Karpas-422 (cell line): Measurements from ENCODE around the gene ZPR1. TPM values are rescaled to one million over a fixed set of nuclear protein-coding genes. Genes with fewer than 3 reads are reported as not detected.
"Not testable (repeated sequence)": the region's sequence is repeated elsewhere in the genome, so short reads cannot be mapped to it uniquely, and the experiment has no call there.

Experiments used
- DNase-seq: peaks from one replicate; pipeline ENCODE4 v3.0.0-alpha.2; 2015
- H2AFZ ChIP-seq: fragments of 200-600 bp; sonication (generic); 2 replicates; pipeline ENCODE4 v1.6.1; 2014; ENCODE audit warnings: antibody characterized with exemption, low read length, mixed read lengths
- H3K27ac ChIP-seq: fragments of 200-600 bp; sonication (generic); 2 replicates; pipeline ENCODE4 v1.5.1; 2014; ENCODE audit warnings: mild to moderate bottlenecking, low read length, moderate library complexity
- H3K27me3 ChIP-seq: fragments of 200-600 bp; sonication (generic); 2 replicates; pipeline ENCODE4 v1.6.1; 2014; ENCODE audit warnings: low read length, mixed read lengths
- H3K36me3 ChIP-seq: fragments of 200-600 bp; sonication (generic); 2 replicates; pipeline ENCODE4 v1.6.1; 2014; ENCODE audit warnings: low read length, mixed read lengths; ENCODE audit not compliant: insufficient read depth
- H3K4me1 ChIP-seq: fragments of 200-600 bp; sonication (generic); 2 replicates; pipeline ENCODE4 v1.6.1; 2014; ENCODE audit warnings: mild to moderate bottlenecking, low read length, mixed read lengths
- H3K4me2 ChIP-seq: fragments of 200-600 bp; sonication (generic); 2 replicates; pipeline ENCODE4 v1.6.1; 2014; ENCODE audit warnings: low read length, low read depth, mild to moderate bottlenecking; ENCODE audit not compliant: poor library complexity, severe bottlenecking
- H3K4me3 ChIP-seq: fragments of 200-600 bp; sonication (generic); 2 replicates; pipeline ENCODE4 v1.5.1; 2014; ENCODE audit warnings: mild to moderate bottlenecking, antibody characterized with exemption, low read length, mixed read lengths
- H3K79me2 ChIP-seq: fragments of 200-600 bp; sonication (generic); 2 replicates; pipeline ENCODE4 v1.6.1; 2014; ENCODE audit warnings: mild to moderate bottlenecking, low read length, mixed read lengths
- H3K9ac ChIP-seq: fragments of 200-600 bp; sonication (generic); 2 replicates; pipeline ENCODE4 v1.6.0; 2014; ENCODE audit warnings: low read length
- H3K9me2 ChIP-seq: fragments of 200-600 bp; sonication (generic), shearing (Covaris generic); replicated peaks from 2 replicates; pipeline ENCODE4 v1.6.0; 2014; ENCODE audit warnings: mild to moderate bottlenecking, low read length, moderate library complexity; ENCODE audit not compliant: insufficient read depth
- H3K9me3 ChIP-seq: fragments of 300-700, 200-600 bp; sonication (generic); 2 replicates; pipeline ENCODE4 v1.6.1; 2014; ENCODE audit warnings: low read length, mixed read lengths
- H4K20me1 ChIP-seq: fragments of 200-600 bp; sonication (generic); 2 replicates; pipeline ENCODE4 v1.6.1; 2014; ENCODE audit warnings: mild to moderate bottlenecking, antibody characterized with exemption, low read length, low read depth; ENCODE audit not compliant: insufficient read depth
- total RNA-seq: library from RNA; depleted of rRNA; stranded (reverse); fragments of >200 nt; shearing (Covaris generic); gene quantifications from 2 replicates; pipeline ENCODE4 v1.2.3, GENCODE V29; 2014; ENCODE audit warnings: low replicate concordance

Gene ZPR1
- total RNA-seq, 1 experiment from 2014 or later: 29.8 TPM

DNA sequence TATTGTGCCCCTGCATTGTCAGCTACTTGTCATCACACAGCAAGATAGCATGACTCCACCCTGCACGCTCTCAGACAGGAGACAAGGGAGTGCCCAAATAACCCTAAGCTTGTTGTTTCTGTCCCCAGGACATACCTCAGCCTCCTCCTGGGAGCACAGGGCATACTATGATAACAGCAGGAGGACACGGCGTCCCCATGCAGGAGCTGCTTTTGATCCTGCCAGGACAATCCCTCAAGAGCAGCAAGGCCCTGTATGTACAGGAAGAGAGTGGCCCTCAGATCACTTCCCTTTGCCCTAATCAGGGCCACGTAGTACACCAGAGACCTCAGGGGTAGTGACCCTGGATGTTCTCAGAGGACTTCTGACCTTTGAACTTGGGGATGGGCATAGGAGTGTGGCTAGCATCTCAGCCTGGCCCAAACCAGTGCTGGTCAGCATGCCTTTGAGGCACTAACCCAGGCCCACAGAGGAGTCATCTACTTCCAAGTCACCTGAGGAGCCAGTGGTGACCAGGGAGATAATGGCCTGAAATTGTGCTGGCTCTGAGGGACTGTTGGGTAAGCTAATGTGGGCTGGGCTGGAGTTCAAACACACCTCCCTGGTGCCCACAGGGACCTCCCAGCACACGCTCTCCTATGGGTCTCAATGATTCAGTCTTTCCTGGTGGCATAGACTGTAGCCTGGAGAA is 26.1 kb upstream of the ZPR1 start:
- no peak for DNase-seq
- no peak overlapping the region for H2AFZ ChIP-seq
- no peak overlapping the region for H3K4me2 ChIP-seq
- no peaks in the 10 kb centered on the region for H3K9me3 ChIP-seq
- no peaks in the 10 kb centered on the region for H3K4me1 ChIP-seq
- H3K9ac ChIP-seq: no peak overlapping the region
- no peak overlapping the region for H3K4me3 ChIP-seq
- no peaks in the 10 kb centered on the region for H4K20me1 ChIP-seq
- no peaks in the 10 kb centered on the region for H3K27me3 ChIP-seq
- H3K36me3 ChIP-seq: no peaks in the 10 kb centered on the region
- H3K79me2 ChIP-seq: no peaks in the 10 kb centered on the region
- no peaks in the 10 kb centered on the region for H3K9me2 ChIP-seq
- no peak overlapping the region for H3K27ac ChIP-seq

DNA sequence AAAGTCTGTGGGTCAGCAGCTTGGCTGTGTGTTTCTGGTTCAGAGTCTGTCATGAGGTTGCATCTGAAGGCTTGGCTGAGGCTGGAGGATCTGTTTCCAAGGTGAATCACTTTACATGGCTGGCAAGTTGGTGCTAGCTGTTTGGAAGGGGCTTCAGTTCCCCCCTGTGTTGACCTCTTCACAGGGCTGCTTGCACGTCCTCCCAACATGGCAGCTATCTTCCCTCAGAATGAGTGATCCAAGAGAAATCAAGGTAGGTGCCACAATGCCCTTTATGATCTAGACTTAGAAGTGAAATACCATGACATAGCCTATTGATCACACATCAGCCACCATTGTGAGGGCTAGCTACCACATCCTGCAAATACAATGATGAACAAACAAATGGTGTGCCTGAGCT is 25.3 kb upstream of the ZPR1 start:
- H3K9ac ChIP-seq: no peak overlapping the region
- no peak overlapping the region for H2AFZ ChIP-seq
- no peaks in the 10 kb centered on the region for H4K20me1 ChIP-seq
- H3K9me2 ChIP-seq: no peaks in the 10 kb centered on the region
- H3K79me2 ChIP-seq: no peaks in the 10 kb centered on the region
- H3K4me2 ChIP-seq: no peak overlapping the region
- no peaks in the 10 kb centered on the region for H3K27me3 ChIP-seq
- H3K36me3 ChIP-seq: no peaks in the 10 kb centered on the region
- no peaks in the 10 kb centered on the region for H3K9me3 ChIP-seq
- no peaks in the 10 kb centered on the region for H3K4me1 ChIP-seq
- H3K4me3 ChIP-seq: no peak overlapping the region
- no peak for DNase-seq
- no peak overlapping the region for H3K27ac ChIP-seq

DNA sequence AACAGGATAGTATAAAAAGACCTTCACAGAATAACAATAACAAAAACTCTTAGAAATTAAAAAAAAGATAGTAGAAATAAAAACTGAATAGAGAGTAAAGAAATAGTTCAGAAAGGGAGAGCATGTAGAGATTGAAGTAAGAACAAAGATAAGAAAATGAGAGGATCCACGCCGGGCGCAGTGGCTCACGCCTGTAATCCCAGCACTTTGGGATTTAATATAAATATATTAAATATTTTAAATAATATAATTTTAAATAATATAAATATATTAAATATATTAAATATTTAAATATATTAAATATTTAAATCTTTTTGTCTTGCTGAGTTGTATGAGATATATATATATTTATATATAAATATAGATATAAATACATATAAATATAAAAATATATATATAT is 24.3 kb upstream of the ZPR1 start:
- H2AFZ ChIP-seq: no peak overlapping the region
- H3K36me3 ChIP-seq: no peaks in the 10 kb centered on the region
- H3K9me3 ChIP-seq: no peaks in the 10 kb centered on the region
- no peak overlapping the region for H3K27ac ChIP-seq
- no peaks in the 10 kb centered on the region for H4K20me1 ChIP-seq
- no peaks in the 10 kb centered on the region for H3K4me1 ChIP-seq
- DNase-seq: no peak
- H3K9me2 ChIP-seq: no peaks in the 10 kb centered on the region
- H3K9ac ChIP-seq: no peak overlapping the region
- no peaks in the 10 kb centered on the region for H3K27me3 ChIP-seq
- no peak overlapping the region for H3K4me2 ChIP-seq
- H3K79me2 ChIP-seq: no peaks in the 10 kb centered on the region
- no peak overlapping the region for H3K4me3 ChIP-seq

DNA sequence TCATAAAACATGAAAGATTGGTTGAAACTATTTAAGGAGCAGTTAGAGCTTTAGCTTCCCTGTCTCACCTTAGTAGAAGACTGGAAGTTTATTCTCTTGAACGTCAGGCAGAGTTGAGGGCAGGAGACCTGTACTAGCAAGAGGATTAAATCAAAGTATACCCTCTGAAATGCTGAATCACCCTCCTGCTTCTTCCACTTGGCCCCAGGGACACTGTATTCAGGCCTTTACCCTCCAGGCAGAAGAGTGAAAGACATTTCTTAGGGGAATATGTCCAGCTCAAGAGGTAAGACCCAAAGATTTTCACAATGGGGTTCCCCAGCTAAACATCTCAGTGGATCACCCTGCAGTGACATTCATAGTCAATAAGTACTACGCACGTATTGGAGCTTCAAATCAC is 23.4 kb upstream of the ZPR1 start:
- Histone ChIP-seq H3K27me3 (no peaks in the 10 kb centered on the region), H3K4me1 (no peaks in the 10 kb centered on the region), H3K27ac (no peak overlapping the region), H3K36me3 (no peaks in the 10 kb centered on the region), H3K4me2 (no peak overlapping the region), H4K20me1 (no peaks in the 10 kb centered on the region), H3K79me2 (no peaks in the 10 kb centered on the region), H3K9ac (no peak overlapping the region), H2AFZ (no peak overlapping the region), H3K9me2 (no peaks in the 10 kb centered on the region), H3K9me3 (no peaks in the 10 kb centered on the region), H3K4me3 (no peak overlapping the region)
- no peak for DNase-seq

DNA sequence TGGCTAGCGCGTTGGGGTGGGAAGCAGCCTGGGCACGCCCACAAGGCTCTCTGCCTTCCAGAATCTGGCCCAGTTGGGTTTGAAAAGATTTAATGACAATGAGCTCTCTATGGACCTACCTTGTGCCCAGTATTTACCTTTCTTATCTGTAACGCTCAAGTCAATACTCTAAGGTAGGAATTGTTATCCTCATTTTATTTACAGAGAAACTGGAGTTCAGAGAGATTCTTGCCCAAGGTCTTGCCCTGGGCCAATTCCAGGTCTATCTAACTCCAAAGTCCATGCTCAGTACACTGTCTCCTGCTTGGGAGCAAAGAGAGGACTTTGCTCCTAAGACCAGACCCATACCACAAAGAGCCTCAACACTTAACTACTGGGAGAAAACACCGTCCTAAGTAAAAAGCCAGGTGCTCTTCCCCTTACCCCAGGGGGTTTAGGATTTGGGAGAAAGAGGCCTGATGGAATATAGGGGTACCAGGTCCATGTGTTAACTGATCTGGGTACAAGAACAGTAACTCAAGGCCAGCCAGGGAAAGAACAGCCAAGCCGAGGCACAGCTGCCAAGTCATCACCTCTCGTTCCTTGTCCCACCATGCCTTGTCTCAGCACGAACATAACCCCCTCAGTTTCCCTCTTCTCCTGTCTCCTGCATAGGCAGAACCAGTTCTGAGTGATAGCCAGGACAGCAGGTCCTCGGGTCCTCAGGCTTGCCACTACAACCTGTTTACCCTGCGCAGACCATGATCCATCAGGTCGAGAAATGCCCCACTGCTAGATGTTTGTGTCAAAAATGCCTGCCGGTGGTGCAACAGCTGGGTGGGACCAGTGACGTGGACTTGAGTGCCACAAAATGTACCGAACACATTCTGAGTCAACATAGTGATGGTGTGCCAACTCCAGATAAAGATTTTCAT is 20.7 kb upstream of the ZPR1 start:
- Histone ChIP-seq H4K20me1 (no peaks in the 10 kb centered on the region), H3K4me1 (no peaks in the 10 kb centered on the region), H3K79me2 (no peaks in the 10 kb centered on the region), H3K9me3 (no peaks in the 10 kb centered on the region), H3K36me3 (no peaks in the 10 kb centered on the region), H2AFZ (no peak overlapping the region), H3K9me2 (no peaks in the 10 kb centered on the region), H3K4me2 (no peak overlapping the region), H3K4me3 (no peak overlapping the region), H3K27me3 (no peaks in the 10 kb centered on the region), H3K27ac (no peak overlapping the region), H3K9ac (no peak overlapping the region)
- DNase-seq: no peak

DNA sequence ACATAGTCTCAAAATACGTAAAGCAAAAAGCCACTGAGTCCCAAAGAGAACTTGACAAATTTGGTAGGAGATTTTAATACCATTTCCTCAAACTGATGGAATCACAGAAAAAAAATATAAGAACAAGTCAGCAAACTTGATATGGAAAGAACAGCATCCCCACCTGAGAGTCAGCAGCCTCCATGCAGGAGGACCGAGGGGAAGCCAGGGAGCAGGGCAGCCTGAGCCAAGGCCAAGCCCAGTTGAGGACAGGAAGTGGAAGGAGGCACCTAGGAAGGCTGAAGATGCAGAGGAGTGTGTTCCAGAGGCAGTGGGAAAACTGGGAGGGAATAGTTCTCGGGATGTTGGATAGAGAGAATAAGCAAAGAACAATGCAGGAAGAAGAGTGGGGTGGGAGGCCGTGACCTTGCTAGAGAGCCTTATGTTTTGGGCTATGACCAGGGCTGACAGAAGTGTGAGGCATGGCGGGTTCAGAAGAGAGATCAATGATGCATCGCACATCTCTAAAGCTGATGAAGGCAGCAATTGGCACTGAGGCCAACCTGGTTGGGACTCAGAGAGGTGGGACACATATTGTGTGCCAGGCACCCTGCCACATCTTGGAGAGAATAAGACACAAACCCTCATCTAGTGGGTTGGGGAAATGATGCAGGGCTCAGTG is 19.9 kb upstream of the ZPR1 start:
- Histone ChIP-seq H3K9ac (no peak overlapping the region), H3K9me3 (no peaks in the 10 kb centered on the region), H3K79me2 (no peaks in the 10 kb centered on the region), H3K27me3 (no peaks in the 10 kb centered on the region), H3K36me3 (no peaks in the 10 kb centered on the region), H3K4me3 (no peak overlapping the region), H3K4me2 (no peak overlapping the region), H3K9me2 (no peaks in the 10 kb centered on the region), H2AFZ (no peak overlapping the region), H4K20me1 (no peaks in the 10 kb centered on the region), H3K27ac (no peak overlapping the region), H3K4me1 (no peaks in the 10 kb centered on the region)
- no peak for DNase-seq

DNA sequence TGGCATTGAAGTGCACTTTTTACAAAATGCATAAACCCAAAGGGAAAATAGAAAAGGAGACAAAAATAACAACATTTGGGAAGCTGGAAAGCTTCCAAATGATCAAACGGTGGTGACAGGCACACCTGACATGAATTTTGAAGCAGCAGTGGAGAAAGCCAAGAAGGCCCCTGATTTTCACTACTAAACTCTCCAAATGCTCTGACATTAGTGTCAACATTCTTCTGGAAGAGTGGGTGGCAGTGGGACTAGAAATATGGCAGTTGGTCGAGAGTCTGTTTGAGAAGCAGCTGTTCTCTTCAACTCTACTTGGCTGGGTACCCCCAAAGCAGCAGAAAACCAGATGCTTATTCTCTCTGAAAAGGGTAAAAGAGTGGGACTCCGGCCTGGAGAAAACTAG is 16.2 kb upstream of the ZPR1 start:
- Histone ChIP-seq H3K36me3 (no peaks in the 10 kb centered on the region), H3K4me1 (no peaks in the 10 kb centered on the region), H3K79me2 (no peaks in the 10 kb centered on the region), H2AFZ (no peak overlapping the region), H3K27ac (no peak overlapping the region), H3K27me3 (no peaks in the 10 kb centered on the region), H4K20me1 (no peaks in the 10 kb centered on the region), H3K9me2 (no peaks in the 10 kb centered on the region), H3K4me3 (no peak overlapping the region), H3K9ac (no peak overlapping the region), H3K4me2 (no peak overlapping the region), H3K9me3 (no peaks in the 10 kb centered on the region)
- DNase-seq: no peak

DNA sequence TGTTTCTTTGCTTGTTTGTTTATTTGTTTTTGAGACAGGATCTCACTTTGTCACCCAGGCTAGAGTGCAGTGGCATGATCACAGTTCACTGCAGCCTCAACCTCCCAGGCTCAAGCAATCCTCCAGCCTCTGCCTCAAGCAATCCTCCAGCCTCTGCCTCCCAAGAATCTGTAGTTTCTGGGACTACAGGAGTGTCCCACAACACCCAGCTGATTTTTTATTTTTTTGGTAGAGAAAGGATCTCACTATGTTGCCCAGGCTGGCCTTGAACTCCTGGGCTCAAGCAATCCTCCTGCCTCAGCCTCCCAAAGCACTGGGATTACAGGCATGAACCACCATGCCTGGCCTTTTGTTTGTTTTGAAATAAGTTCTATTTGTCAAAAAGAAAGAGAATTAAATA is 13.8 kb upstream of the ZPR1 start:
- not testable (repeated sequence) for DNase-seq, H2AFZ ChIP-seq, H3K4me1 ChIP-seq, H3K79me2 ChIP-seq, H3K27ac ChIP-seq, H4K20me1 ChIP-seq, H3K4me2 ChIP-seq, H3K9me3 ChIP-seq, H3K9ac ChIP-seq, H3K9me2 ChIP-seq, H3K27me3 ChIP-seq, H3K36me3 ChIP-seq, H3K4me3 ChIP-seq
